Neural cell (in vitro differentiated cells): ENCODE data around the gene PTRH2. TPM values are rescaled to one million over a fixed set of nuclear protein-coding genes. Genes with fewer than 3 reads are reported as not detected.

Experiments used
- H2AFZ ChIP-seq: fragments of 200-600, 300-800 bp; sonication (generic), shearing (Covaris generic); 2 replicates; pipeline ENCODE4 v1.6.0; 2014; ENCODE audit warnings: low read depth, mild to moderate bottlenecking, antibody characterized with exemption, low read length, moderate library complexity
- H3F3A ChIP-seq: fragments of 200-600 bp; shearing (Covaris generic); 2 replicates; pipeline ENCODE4 v1.6.1; 2016; ENCODE audit warnings: mild to moderate bottlenecking, moderate library complexity, mixed read lengths, antibody characterized with exemption, low read length; ENCODE audit not compliant: insufficient read depth, poor library complexity, severe bottlenecking
- H3K27ac ChIP-seq: fragments of 200-600, 300-800 bp; sonication (generic), shearing (Covaris generic); 2 replicates; pipeline ENCODE4 v1.5.1; 2014; ENCODE audit warnings: mild to moderate bottlenecking, low read length, moderate library complexity
- H3K27me3 ChIP-seq: fragments of 300-800, 200-600 bp; sonication (generic), shearing (Covaris generic); 2 replicates; pipeline ENCODE4 v1.6.0; 2014; ENCODE audit warnings: mild to moderate bottlenecking, low read depth, low read length, moderate library complexity; ENCODE audit not compliant: insufficient read depth
- H3K36me3 ChIP-seq: fragments of 300-800, 200-600 bp; sonication (generic), shearing (Covaris generic); 2 replicates; pipeline ENCODE4 v1.5.1; 2014; ENCODE audit warnings: mild to moderate bottlenecking, antibody characterized with exemption, low read length, moderate library complexity; ENCODE audit not compliant: insufficient read depth
- H3K4me2 ChIP-seq: fragments of 300-800, 200-600 bp; sonication (generic), shearing (Covaris generic); 2 replicates; pipeline ENCODE4 v1.6.0; 2014; ENCODE audit warnings: mild to moderate bottlenecking, low read length
- H3K4me3 ChIP-seq: fragments of 300-800, 200-600 bp; sonication (generic), shearing (Covaris generic); 2 replicates; pipeline ENCODE4 v1.5.1; 2014; ENCODE audit warnings: mild to moderate bottlenecking, low read length, moderate library complexity
- H3K79me2 ChIP-seq: fragments of 200-600 bp; shearing (Covaris generic); replicated peaks from 2 replicates; pipeline ENCODE4 v1.6.0; 2014; ENCODE audit warnings: mild to moderate bottlenecking, low read length, moderate library complexity; ENCODE audit not compliant: insufficient read depth
- H3K9ac ChIP-seq: fragments of 300-800, 200-600 bp; sonication (generic), shearing (Covaris generic); 2 replicates; pipeline ENCODE4 v1.6.1; 2016; ENCODE audit warnings: mild to moderate bottlenecking, low read length, mixed read lengths
- H3K9me2 ChIP-seq: fragments of 200-600 bp; shearing (Covaris generic); 2 replicates; pipeline ENCODE4 v1.6.1; 2016; ENCODE audit warnings: mild to moderate bottlenecking, low read length, mixed read lengths; ENCODE audit not compliant: insufficient read depth
- H3K9me3 ChIP-seq: fragments of 200-600, 300-800 bp; sonication (generic), shearing (Covaris generic); 2 replicates; pipeline ENCODE4 v1.6.1; 2016; ENCODE audit warnings: mild to moderate bottlenecking, mixed run types, low read length, moderate library complexity, mixed read lengths
- H4K20me1 ChIP-seq: fragments of 200-600 bp; shearing (Covaris generic); 2 replicates; pipeline ENCODE4 v1.6.1; 2016; ENCODE audit warnings: mild to moderate bottlenecking, mixed run types; ENCODE audit not compliant: insufficient read depth
- EP300 ChIP-seq: fragments of 450-650 bp; conservative IDR thresholded peaks from 2 replicates; pipeline ENCODE4 v1.6.1; 2014; ENCODE audit warnings: antibody characterized with exemption, mild to moderate bottlenecking, moderate library complexity; ENCODE audit not compliant: poor library complexity, severe bottlenecking
- EZH2 ChIP-seq: fragments of 200-600, 300-800 bp; shearing (Covaris generic), sonication (generic); IDR thresholded peaks from 2 replicates; pipeline ENCODE4 v1.6.1; 2014; ENCODE audit warnings: antibody characterized with exemption, low read length, borderline replicate concordance, mild to moderate bottlenecking; ENCODE audit not compliant: insufficient read depth, poor library complexity, severe bottlenecking
- MXI1 ChIP-seq: fragments of 450-650 bp; conservative IDR thresholded peaks from 2 replicates; pipeline ENCODE4 v1.6.1; 2014; ENCODE audit warnings: antibody characterized with exemption, mild to moderate bottlenecking; ENCODE audit not compliant: poor library complexity, severe bottlenecking
- POLR2AphosphoS5 ChIP-seq: IDR thresholded peaks from 2 replicates; pipeline ENCODE4 v1.6.1; 2012
- RAD21 ChIP-seq: fragments of 450-650 bp; conservative IDR thresholded peaks from 2 replicates; pipeline ENCODE4 v1.6.1; 2014; ENCODE audit warnings: antibody characterized with exemption, mild to moderate bottlenecking, moderate library complexity
- SMC3 ChIP-seq: fragments of 450-650 bp; conservative IDR thresholded peaks from 2 replicates; pipeline ENCODE4 v1.6.1; 2014; ENCODE audit warnings: antibody characterized with exemption, mild to moderate bottlenecking, moderate library complexity; ENCODE audit not compliant: poor library complexity
- TAF1 ChIP-seq: IDR thresholded peaks from 2 replicates; pipeline ENCODE4 v1.6.1; 2012; ENCODE audit warnings: low read depth
- polyA plus RNA-seq: library from polyadenylated mRNA; depleted of rRNA; stranded (reverse); fragments of >200 nt; gene quantifications from 2 replicates; pipeline ENCODE4 v1.2.3, GENCODE V29; 2014
- TF ChIP-seq, protein P1 (sequence below): IDR thresholded peaks from 2 replicates; pipeline ENCODE4 v1.6.1; 2012; ENCODE audit warnings: borderline replicate concordance
- TF ChIP-seq, protein P2 (sequence below): fragments of 450-650 bp; IDR thresholded peaks from 2 replicates; pipeline ENCODE4 v1.5.1; 2014; ENCODE audit warnings: antibody characterized with exemption, mild to moderate bottlenecking, moderate library complexity; ENCODE audit not compliant: poor library complexity, severe bottlenecking

Gene PTRH2
- polyA plus RNA-seq, 1 donor from 2014 or later = 11.7 TPM

DNA sequence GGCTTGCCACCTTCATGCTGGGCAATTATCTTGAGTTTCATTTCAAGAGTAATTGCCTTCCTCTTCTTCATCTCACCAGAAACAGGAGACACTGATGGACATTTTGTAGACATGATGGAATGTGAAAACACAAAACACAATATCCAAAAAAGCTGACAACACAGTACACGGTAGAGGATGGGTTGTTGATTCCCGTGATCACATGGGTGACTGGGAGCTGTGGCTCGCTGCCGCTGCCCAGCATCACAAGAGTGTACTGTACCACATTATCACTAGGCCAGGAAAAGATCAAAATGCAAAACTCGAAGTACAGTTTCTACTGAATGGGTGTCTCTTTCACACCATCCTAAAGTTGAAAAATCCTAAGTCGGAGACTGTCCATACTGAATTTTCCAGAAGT is 7.4 kb downstream of the PTRH2 start:
- TF ChIP-seq POLR2AphosphoS5 (no peak), RAD21 (no peak), EZH2 (no peak)
- Histone ChIP-seq H4K20me1 (no peaks in the 10 kb centered on the region), H3K9ac (no peak overlapping the region)

DNA sequence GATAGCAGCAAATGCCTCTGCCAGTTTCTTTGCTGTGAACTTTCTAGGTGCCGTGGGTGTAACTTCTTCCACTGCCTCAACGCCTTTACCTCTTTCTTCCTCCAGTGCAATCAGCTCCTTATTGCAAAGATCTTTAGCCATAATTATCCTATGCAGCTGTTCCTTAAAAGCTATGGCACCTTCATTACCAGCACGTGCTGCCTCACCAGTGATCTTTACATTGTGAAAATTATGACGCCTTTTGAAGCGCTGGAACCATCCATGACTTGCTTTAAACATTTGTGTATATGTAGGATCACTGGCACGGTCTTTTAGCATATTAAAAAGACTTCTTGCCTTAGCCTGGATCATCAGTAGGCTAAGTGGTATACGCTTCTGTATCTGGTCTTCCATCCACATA is 8.0 kb downstream of the PTRH2 start:
- H3K27me3 ChIP-seq = no peaks in the 10 kb centered on the region
- no peak overlapping the region for H3K4me2 ChIP-seq
- H3K9me3 ChIP-seq = no peaks in the 10 kb centered on the region
- TF ChIP-seq, protein P1, sequence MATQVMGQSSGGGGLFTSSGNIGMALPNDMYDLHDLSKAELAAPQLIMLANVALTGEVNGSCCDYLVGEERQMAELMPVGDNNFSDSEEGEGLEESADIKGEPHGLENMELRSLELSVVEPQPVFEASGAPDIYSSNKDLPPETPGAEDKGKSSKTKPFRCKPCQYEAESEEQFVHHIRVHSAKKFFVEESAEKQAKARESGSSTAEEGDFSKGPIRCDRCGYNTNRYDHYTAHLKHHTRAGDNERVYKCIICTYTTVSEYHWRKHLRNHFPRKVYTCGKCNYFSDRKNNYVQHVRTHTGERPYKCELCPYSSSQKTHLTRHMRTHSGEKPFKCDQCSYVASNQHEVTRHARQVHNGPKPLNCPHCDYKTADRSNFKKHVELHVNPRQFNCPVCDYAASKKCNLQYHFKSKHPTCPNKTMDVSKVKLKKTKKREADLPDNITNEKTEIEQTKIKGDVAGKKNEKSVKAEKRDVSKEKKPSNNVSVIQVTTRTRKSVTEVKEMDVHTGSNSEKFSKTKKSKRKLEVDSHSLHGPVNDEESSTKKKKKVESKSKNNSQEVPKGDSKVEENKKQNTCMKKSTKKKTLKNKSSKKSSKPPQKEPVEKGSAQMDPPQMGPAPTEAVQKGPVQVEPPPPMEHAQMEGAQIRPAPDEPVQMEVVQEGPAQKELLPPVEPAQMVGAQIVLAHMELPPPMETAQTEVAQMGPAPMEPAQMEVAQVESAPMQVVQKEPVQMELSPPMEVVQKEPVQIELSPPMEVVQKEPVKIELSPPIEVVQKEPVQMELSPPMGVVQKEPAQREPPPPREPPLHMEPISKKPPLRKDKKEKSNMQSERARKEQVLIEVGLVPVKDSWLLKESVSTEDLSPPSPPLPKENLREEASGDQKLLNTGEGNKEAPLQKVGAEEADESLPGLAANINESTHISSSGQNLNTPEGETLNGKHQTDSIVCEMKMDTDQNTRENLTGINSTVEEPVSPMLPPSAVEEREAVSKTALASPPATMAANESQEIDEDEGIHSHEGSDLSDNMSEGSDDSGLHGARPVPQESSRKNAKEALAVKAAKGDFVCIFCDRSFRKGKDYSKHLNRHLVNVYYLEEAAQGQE = no peak
- TF ChIP-seq MXI1 (no peak), SMC3 (no peak), RAD21 (no peak), TAF1 (no peak), POLR2AphosphoS5 (no peak), EP300 (no peak), EZH2 (no peak)
- TF ChIP-seq, protein P2, sequence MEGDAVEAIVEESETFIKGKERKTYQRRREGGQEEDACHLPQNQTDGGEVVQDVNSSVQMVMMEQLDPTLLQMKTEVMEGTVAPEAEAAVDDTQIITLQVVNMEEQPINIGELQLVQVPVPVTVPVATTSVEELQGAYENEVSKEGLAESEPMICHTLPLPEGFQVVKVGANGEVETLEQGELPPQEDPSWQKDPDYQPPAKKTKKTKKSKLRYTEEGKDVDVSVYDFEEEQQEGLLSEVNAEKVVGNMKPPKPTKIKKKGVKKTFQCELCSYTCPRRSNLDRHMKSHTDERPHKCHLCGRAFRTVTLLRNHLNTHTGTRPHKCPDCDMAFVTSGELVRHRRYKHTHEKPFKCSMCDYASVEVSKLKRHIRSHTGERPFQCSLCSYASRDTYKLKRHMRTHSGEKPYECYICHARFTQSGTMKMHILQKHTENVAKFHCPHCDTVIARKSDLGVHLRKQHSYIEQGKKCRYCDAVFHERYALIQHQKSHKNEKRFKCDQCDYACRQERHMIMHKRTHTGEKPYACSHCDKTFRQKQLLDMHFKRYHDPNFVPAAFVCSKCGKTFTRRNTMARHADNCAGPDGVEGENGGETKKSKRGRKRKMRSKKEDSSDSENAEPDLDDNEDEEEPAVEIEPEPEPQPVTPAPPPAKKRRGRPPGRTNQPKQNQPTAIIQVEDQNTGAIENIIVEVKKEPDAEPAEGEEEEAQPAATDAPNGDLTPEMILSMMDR = no peak
- H3K36me3 ChIP-seq = peaks cover 11% of the 10 kb centered on the region
- H3F3A ChIP-seq = no peaks in the 10 kb centered on the region
- no peak overlapping the region for H2AFZ ChIP-seq
- H3K27ac ChIP-seq = no peak overlapping the region
- no peaks in the 10 kb centered on the region for H4K20me1 ChIP-seq
- H3K4me3 ChIP-seq = no peak overlapping the region
- no peak overlapping the region for H3K9ac ChIP-seq
- H3K9me2 ChIP-seq = no peaks in the 10 kb centered on the region
- peaks cover 18% of the 10 kb centered on the region for H3K79me2 ChIP-seq

More for the DNA sequence above, 7.4 kb downstream of the PTRH2 start:
- Histone ChIP-seq H3K27me3 (no peaks in the 10 kb centered on the region), H3K9me2 (no peaks in the 10 kb centered on the region), H3F3A (no peaks in the 10 kb centered on the region), H3K36me3 (peaks cover 11% of the 10 kb centered on the region), H3K4me3 (no peak overlapping the region), H3K9me3 (no peaks in the 10 kb centered on the region), H2AFZ (no peak overlapping the region), H3K27ac (no peak overlapping the region), H3K79me2 (peaks cover 22% of the 10 kb centered on the region), H3K4me2 (no peak overlapping the region)

DNA sequence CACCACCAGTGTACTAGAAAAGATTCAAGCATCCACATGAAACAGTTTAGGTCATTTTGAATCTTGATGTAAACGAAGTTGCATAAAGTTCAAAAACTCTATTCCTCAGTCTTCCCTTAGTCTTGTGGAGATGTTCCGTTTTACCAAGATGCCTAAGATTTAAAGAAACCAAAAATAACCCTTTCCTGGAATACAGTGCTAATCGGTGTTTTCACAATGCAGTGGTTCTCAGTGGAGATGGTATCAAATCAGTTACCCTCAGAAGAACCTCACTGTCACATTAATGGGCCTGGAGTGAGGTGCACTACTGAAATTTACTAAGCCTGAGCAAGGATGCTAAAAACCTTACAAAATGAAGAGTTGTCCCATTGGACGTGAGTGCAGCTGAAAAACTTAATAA is 9.1 kb downstream of the PTRH2 start:
- Histone ChIP-seq H3K9ac (no peak overlapping the region), H3K4me2 (no peak overlapping the region), H3K79me2 (peaks cover 11% of the 10 kb centered on the region), H2AFZ (no peak overlapping the region), H3K9me2 (no peaks in the 10 kb centered on the region), H3K27ac (no peak overlapping the region), H3K36me3 (peaks cover 11% of the 10 kb centered on the region), H3F3A (no peaks in the 10 kb centered on the region), H4K20me1 (no peaks in the 10 kb centered on the region), H3K4me3 (no peak overlapping the region), H3K9me3 (no peaks in the 10 kb centered on the region), H3K27me3 (no peaks in the 10 kb centered on the region)
- TF ChIP-seq, protein P2 = no peak
